OCI-LY3 (cell line): ENCODE results near the gene LCK.

Experiments
- H2AFZ ChIP-seq: fragments of 200-600, 300-600 bp; shearing (Covaris generic); 2 replicates; pipeline ENCODE4 v1.6.0; 2014; ENCODE audit warnings: antibody characterized with exemption, low read depth, low read length
- H3K27ac ChIP-seq: fragments of 200-600, 300-600 bp; sonication (generic); 2 replicates; pipeline ENCODE4 v1.5.1; 2014; ENCODE audit warnings: mild to moderate bottlenecking, low read length, moderate library complexity, mixed read lengths
- H3K27me3 ChIP-seq: fragments of 200-600, 300-600 bp; sonication (generic); 2 replicates; pipeline ENCODE4 v1.6.1; 2014; ENCODE audit warnings: low read depth, low read length, mixed read lengths
- H3K36me3 ChIP-seq: fragments of 200-600, 300-600 bp; sonication (generic); replicated peaks from 2 replicates; pipeline ENCODE3; 2014; ENCODE audit warnings: low read depth, low read length, mixed read lengths
- H3K4me1 ChIP-seq: fragments of 300-600, 200-600 bp; sonication (generic); 2 replicates; pipeline ENCODE4 v1.6.1; 2014; ENCODE audit warnings: low read length, mixed read lengths
- H3K4me2 ChIP-seq: fragments of 200-600, 300-600 bp; sonication (generic); 2 replicates; pipeline ENCODE4 v1.6.1; 2014; ENCODE audit warnings: low read length, mixed read lengths
- H3K4me3 ChIP-seq: fragments of 300-600, 200-600 bp; sonication (generic); 2 replicates; pipeline ENCODE4 v1.5.1; 2014; ENCODE audit warnings: antibody characterized with exemption, mild to moderate bottlenecking, low read length, moderate library complexity
- H3K79me2 ChIP-seq: fragments of 300-600, 200-600 bp; shearing (Covaris generic); 2 replicates; pipeline ENCODE4 v1.6.1; 2014; ENCODE audit warnings: mild to moderate bottlenecking, low read length, mixed read lengths
- H3K9ac ChIP-seq: fragments of 300-600, 200-600 bp; shearing (Covaris generic); 2 replicates; pipeline ENCODE4 v1.6.0; 2014; ENCODE audit warnings: mild to moderate bottlenecking, low read length, moderate library complexity
- H3K9me3 ChIP-seq: fragments of 200-600, 300-600 bp; shearing (Covaris generic); 2 replicates; pipeline ENCODE4 v1.6.1; 2014; ENCODE audit warnings: low read length, mixed read lengths; ENCODE audit not compliant: insufficient read depth
- H4K20me1 ChIP-seq: fragments of 200-600, 300-600 bp; sonication (generic); 2 replicates; pipeline ENCODE4 v1.6.1; 2016; ENCODE audit warnings: low read length, mixed read lengths; ENCODE audit not compliant: insufficient read depth
- CTCF ChIP-seq: fragments of 200-600, 300-600 bp; sonication (generic); IDR thresholded peaks from 2 replicates; pipeline ENCODE4 v1.5.1; 2014; ENCODE audit warnings: antibody characterized with exemption, low read length, low read depth
- EZH2phosphoT487 ChIP-seq: fragments of 200-600 bp; shearing (Covaris generic); IDR thresholded peaks from 2 replicates; pipeline ENCODE4 v1.6.1; 2018; ENCODE audit warnings: antibody characterized with exemption, mixed run types, low read depth

The LCK gene

DNA sequence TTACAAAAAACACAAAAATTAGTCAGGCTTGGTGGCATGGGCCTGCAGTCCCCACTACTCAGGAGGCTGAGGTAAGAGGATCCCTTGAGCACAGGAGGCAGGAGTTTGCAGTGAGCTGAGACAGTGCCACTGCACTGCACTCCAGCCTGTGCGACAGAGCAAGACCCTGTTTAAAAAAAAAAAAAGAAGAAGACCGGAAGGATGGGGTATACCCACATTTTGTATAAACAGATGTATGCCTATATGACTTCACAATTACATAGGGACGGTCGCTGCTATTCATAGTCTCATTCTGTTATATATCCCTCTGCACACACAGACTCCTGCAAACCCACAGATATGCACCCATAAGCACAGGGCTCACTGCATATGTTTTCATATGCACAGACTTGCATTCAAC, 12.7 kb downstream of the LCK start:
- TF ChIP-seq CTCF (no peak), EZH2phosphoT487 (no peak)
- H3K4me2 ChIP-seq: no peak overlapping the region
- no peak overlapping the region for H3K27ac ChIP-seq

GRCh38 chr1:32265846-32266245, 14.8 kb downstream of the LCK start:
- no peaks in the 10 kb centered on the region for H3K27me3 ChIP-seq
- H3K4me3 ChIP-seq: no peak overlapping the region
- no peaks in the 10 kb centered on the region for H3K36me3 ChIP-seq
- no peaks in the 10 kb centered on the region for H4K20me1 ChIP-seq
- no peak overlapping the region for H3K4me2 ChIP-seq
- TF ChIP-seq CTCF: no peak
- TF ChIP-seq EZH2phosphoT487: no peak
- H3K9ac ChIP-seq: no peak overlapping the region
- H2AFZ ChIP-seq: no peak overlapping the region
- H3K9me3 ChIP-seq: no peaks in the 10 kb centered on the region
- H3K79me2 ChIP-seq: no peaks in the 10 kb centered on the region
- H3K4me1 ChIP-seq: peaks cover 13% of the 10 kb centered on the region; the same call in 1 of the 2 replicates
- no peak overlapping the region for H3K27ac ChIP-seq

More for the DNA sequence above, 12.7 kb downstream of the LCK start:
- Histone ChIP-seq H3K79me2 (no peaks in the 10 kb centered on the region), H3K4me3 (no peak overlapping the region), H3K9ac (no peak overlapping the region), H3K4me1 (peaks cover 13% of the 10 kb centered on the region; the same call in 1 of the 2 replicates), H3K9me3 (no peaks in the 10 kb centered on the region), H2AFZ (no peak overlapping the region), H3K27me3 (no peaks in the 10 kb centered on the region), H4K20me1 (no peaks in the 10 kb centered on the region), H3K36me3 (no peaks in the 10 kb centered on the region)

- H3K9ac ChIP-seq: no peak overlapping the region
- H3K27ac ChIP-seq: no peak overlapping the region
- H3K27me3 ChIP-seq: no peaks in the 10 kb centered on the region
- peaks cover 13% of the 10 kb centered on the region; the same call in 1 of the 2 replicates for H3K4me1 ChIP-seq
- no peak overlapping the region for H2AFZ ChIP-seq
- no peaks in the 10 kb centered on the region for H4K20me1 ChIP-seq
- H3K9me3 ChIP-seq: no peaks in the 10 kb centered on the region
- H3K4me2 ChIP-seq: no peak overlapping the region
- no peak for TF ChIP-seq EZH2phosphoT487
- no peak for TF ChIP-seq CTCF
- no peaks in the 10 kb centered on the region for H3K36me3 ChIP-seq
- no peaks in the 10 kb centered on the region for H3K79me2 ChIP-seq
- H3K4me3 ChIP-seq: no peak overlapping the region
Measured at GRCh38 chr1:32266921-32267591, 16.0 kb downstream of the LCK start.

GRCh38 chr1:32269744-32270143, 18.7 kb downstream of the LCK start:
- Histone ChIP-seq H3K79me2 (no peaks in the 10 kb centered on the region), H3K4me2 (no peak overlapping the region), H3K27ac (no peak overlapping the region), H3K27me3 (no peaks in the 10 kb centered on the region; the same call in 1 of the 2 replicates), H3K9ac (no peak overlapping the region), H3K9me3 (no peaks in the 10 kb centered on the region), H3K4me1 (peaks cover 3% of the 10 kb centered on the region), H3K4me3 (no peak overlapping the region), H4K20me1 (no peaks in the 10 kb centered on the region), H2AFZ (no peak overlapping the region), H3K36me3 (no peaks in the 10 kb centered on the region)
- TF ChIP-seq CTCF (no peak), EZH2phosphoT487 (no peak)
